AG09319 (cell line): ENCODE measurements around the gene NFATC4.
"Not testable (repeated sequence)": the region's sequence is repeated elsewhere in the genome, so short reads cannot be mapped to it uniquely, and the experiment has no call there.

ENCODE experiments used
- DNase-seq: peaks from one replicate; pipeline ENCODE4 v3.0.0-alpha.2; 2010; ENCODE audit warnings: low read depth; ENCODE audit errors: extremely low read depth
- TF ChIP-seq, protein P1 (sequence below): IDR thresholded peaks from 2 replicates; pipeline ENCODE4 v1.5.1; 2011; ENCODE audit warnings: low read depth, mild to moderate bottlenecking, inconsistent platforms, low read length, moderate library complexity

NFATC4 gene

DNA sequence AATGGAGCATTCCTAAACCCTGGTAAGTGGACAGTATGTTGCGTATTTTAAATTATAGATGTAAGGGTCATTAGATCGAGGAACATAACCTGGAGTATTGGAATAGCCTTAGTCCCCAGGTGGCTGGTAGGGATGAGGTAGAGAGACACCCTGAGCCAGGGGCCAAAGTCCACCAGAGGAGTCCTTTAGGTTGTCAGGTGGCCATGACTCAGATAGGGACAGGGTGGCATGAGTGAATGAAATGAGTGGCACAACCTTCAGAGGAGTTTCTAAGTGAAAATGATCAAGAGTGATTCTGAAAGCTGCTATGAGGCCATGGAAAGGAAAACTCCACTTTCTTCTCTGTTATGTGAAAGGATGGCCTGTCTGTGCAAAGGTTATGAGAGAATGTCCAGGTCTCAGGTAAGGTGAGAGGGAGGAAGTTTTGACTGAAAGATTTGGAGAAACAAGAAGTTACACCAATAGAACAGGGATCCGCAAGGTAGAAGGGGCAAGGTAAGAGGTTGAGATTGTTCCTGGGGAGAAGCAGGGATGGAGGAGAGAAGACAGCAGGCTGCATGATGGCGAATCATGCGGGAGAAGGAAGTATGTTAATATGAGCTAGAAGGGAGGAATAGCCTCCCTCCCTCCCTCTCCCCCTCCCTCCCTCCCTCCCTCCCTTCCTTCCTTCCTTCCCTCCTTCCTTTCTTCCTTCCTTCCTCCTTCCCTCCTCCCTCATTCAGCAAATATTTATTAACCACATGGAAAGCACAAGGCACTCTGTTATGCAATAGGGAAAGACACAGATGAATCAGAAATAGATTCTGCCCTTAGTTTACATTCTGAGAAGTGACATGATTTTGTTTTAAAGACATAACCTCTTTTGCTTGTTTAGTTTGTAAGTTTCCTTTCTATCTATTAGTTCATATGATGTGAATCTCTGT, 14.2 kb upstream of the NFATC4 start:
- DNase-seq = no peak

GRCh38 chr14:24354482-24354825, 13.5 kb upstream of the NFATC4 start:
- DNase-seq = not testable (repeated sequence)

More for the DNA sequence above, 14.2 kb upstream of the NFATC4 start:
- TF ChIP-seq, protein P1, sequence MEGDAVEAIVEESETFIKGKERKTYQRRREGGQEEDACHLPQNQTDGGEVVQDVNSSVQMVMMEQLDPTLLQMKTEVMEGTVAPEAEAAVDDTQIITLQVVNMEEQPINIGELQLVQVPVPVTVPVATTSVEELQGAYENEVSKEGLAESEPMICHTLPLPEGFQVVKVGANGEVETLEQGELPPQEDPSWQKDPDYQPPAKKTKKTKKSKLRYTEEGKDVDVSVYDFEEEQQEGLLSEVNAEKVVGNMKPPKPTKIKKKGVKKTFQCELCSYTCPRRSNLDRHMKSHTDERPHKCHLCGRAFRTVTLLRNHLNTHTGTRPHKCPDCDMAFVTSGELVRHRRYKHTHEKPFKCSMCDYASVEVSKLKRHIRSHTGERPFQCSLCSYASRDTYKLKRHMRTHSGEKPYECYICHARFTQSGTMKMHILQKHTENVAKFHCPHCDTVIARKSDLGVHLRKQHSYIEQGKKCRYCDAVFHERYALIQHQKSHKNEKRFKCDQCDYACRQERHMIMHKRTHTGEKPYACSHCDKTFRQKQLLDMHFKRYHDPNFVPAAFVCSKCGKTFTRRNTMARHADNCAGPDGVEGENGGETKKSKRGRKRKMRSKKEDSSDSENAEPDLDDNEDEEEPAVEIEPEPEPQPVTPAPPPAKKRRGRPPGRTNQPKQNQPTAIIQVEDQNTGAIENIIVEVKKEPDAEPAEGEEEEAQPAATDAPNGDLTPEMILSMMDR = no peak

DNA sequence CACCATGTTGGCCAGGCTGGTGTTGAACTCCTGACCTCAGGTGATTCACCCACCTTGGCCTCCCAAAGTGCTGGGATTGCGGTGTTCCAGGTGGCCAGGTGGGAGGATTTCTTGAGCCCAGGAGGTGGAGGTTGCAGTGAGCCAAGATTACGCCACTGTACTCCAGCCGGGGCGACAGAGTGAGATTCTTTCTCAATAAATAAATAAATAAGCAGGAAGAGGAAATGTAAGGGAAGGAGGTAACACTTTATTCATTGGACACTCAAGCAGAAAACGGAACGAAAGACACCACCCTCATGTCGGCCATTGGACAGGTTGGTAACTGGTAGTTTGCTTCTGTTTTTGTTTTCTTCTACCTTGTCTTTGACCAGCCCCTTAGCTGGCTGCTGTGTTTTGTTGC, 13.0 kb upstream of the NFATC4 start:
- TF ChIP-seq, protein P1 = no peak
- DNase-seq = no peak

GRCh38 chr14:24356208-24356607, 11.8 kb upstream of the NFATC4 start:
- TF ChIP-seq, protein P1 = no peak
- DNase-seq = no peak

GRCh38 chr14:24360281-24360680, 7.7 kb upstream of the NFATC4 start:
- no peak for DNase-seq
- TF ChIP-seq, protein P1 = no peak

DNA sequence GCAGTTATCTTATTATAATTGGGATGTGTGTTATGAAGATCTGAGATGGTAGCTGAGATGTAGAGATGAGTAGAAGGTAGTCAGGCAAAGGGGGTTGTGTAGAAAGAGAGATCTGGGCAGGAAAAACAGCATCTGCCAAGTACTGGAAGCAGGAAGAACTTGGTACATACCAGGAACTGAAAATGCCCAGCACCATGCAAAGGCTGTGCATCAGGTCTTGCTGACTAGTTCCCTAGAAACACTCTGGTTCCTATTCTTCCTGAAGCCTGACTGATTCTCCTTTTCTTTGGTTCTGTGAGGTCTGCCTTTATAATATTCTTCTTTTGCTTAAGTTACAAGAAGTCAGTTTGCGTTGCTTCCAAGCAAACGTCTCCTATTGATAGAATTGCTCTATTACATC, 6.7 kb upstream of the NFATC4 start:
- no peak for DNase-seq
- TF ChIP-seq, protein P1 = no peak

DNA sequence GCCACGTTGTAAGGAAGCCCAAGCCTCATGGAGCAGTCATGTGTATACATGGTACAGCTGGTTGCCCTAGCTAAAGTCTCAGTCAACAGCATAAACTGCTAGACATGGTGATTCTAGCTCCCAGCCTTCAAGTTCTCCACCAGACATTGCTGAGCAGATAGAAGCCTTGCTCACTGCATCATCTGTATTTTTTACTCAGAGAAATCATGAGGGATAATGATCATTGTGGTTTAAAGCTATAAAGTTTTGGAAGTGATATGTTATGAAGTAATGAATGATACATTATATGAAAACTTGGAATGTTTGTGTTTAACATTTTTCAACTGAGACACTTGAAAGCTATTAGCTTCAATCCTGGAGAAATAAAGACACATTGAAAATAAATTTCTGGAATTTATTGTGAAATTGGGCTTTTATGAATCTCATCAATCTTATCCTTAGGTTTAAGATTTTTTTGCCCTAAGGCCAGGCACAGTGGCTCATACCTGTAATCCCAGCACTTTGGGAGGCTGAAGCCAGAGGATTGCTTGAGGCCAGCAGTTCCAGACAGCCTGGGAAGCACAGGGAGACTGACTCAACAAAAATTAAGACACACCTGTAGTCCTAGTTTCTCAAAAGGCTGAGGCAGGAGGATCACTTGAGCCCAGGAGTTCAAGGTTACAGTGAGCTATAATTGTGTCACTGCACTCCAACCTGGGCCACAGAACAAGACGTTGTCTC, 5.6 kb upstream of the NFATC4 start:
- DNase-seq = no peak

More for the DNA sequence above, 5.6 kb upstream of the NFATC4 start:
- TF ChIP-seq, protein P1 = no peak
